Mesodermal cell (in vitro differentiated cells): ENCODE data around the gene CTIF.

Source experiments
- H3K27ac ChIP-seq: 2 replicates; pipeline ENCODE4 v1.7.0; 2013; ENCODE audit warnings: mild to moderate bottlenecking, low read depth, low read length, moderate library complexity; ENCODE audit not compliant: severe bottlenecking
- H3K36me3 ChIP-seq: 2 replicates; pipeline ENCODE4 v1.7.1; 2013; ENCODE audit warnings: mild to moderate bottlenecking, low read length, moderate library complexity; ENCODE audit not compliant: control insufficient read depth, insufficient read depth
- H3K4me1 ChIP-seq: one replicate; pipeline ENCODE4 v1.7.1; 2013; ENCODE audit warnings: mild to moderate bottlenecking, low read length; ENCODE audit not compliant: insufficient read depth, control insufficient read depth, poor library complexity, severe bottlenecking
- H3K4me3 ChIP-seq: 2 replicates; pipeline ENCODE4 v1.7.0; 2013; ENCODE audit warnings: low read length, control low read depth, mild to moderate bottlenecking; ENCODE audit not compliant: insufficient read depth, poor library complexity, severe bottlenecking; ENCODE audit errors: extremely low read depth
- H3K9me3 ChIP-seq: 2 replicates; pipeline ENCODE4 v1.7.1; 2013; ENCODE audit warnings: mild to moderate bottlenecking, low read length, moderate library complexity; ENCODE audit not compliant: control insufficient read depth
- WGBS, 2 experiments: methylation state at CpG; one replicate each; pipeline ENCODE4 v1.1.5; 2013; ENCODE audit warnings: missing lambda C conversion rate in 2 of 2; ENCODE audit not compliant: insufficient coverage in 2 of 2; 5-methylcytosine and 5-hydroxymethylcytosine counted together

Gene CTIF

DNA sequence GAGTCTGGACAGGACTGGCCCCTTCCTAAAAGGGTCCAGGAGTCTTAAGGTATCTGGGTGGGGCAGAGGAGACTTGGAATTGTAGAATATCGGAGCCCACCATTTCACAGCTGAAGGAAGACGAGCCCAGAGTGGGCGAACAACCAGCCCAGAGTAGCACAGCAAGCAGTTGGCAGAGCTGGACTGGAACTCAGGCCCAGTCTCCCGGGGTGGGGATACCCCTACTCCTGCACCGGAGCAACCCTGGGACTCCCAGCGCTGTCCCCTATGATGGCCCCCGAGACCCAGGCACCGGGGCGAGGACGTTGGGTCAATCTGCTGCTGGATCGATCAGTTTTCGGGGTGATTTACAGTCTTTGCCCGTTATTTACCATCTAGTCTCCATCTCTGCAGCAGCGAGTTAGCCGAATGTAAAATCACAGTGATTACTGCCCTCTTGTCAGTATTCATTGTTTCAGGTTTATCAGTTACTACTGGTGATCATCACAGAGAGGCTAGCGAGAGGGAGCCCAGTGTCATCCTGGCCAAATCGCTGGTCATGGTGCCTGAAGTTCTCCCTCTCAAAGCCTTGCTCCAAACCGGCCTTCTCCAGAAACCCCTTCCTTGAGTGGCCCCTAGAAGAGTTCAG, 336.6 kb downstream of the CTIF start:
- no peak overlapping the region for H3K27ac ChIP-seq
- WGBS, 2 experiments, result 94 to 96% methylated on average over 17 to 18 of the region's 18 CpGs

GRCh38 chr18:48875942-48876511, 337.2 kb downstream of the CTIF start:
- Histone ChIP-seq H3K27ac (no peak overlapping the region), H3K4me1 (peaks cover 38% of the 10 kb centered on the region), H3K9me3 (no peaks in the 10 kb centered on the region), H3K36me3 (no peaks in the 10 kb centered on the region), H3K4me3 (no peak overlapping the region)
- WGBS, 2 experiments, result 82 to 87% methylated on average over 13 to 14 of the region's 15 CpGs

More for the DNA sequence above, 336.6 kb downstream of the CTIF start:
- no peak overlapping the region for H3K4me3 ChIP-seq
- H3K9me3 ChIP-seq, result no peaks in the 10 kb centered on the region
- H3K36me3 ChIP-seq, result no peaks in the 10 kb centered on the region
- H3K4me1 ChIP-seq, result peaks cover 38% of the 10 kb centered on the region

DNA sequence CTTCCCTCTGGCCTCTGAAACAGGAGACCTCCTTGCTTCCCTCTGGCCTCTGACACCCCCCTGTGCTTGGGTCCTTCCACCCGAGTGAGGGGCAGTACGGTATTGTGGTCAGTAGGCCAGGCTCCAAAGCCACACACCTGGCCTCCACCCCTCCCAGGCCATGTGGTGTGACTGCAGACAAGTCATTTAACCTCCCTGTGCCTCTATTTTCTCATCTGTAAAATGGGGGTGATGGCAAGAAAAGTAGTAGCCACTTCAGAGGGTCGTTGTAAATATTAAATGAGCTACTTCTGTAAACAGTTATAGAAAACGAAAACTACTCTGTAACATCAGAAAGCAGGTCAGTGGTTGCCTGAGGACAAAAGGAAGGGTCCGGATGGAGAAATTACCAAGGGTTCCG, 337.8 kb downstream of the CTIF start:
- Histone ChIP-seq H3K4me1 (peaks cover 38% of the 10 kb centered on the region), H3K36me3 (no peaks in the 10 kb centered on the region), H3K4me3 (no peak overlapping the region), H3K27ac (no peak overlapping the region), H3K9me3 (no peaks in the 10 kb centered on the region)
- WGBS, 2 experiments, result 93% methylated on average over 3 of the region's 6 CpGs; no CpG with 5 or more reads in 1 of the 2 experiments

DNA sequence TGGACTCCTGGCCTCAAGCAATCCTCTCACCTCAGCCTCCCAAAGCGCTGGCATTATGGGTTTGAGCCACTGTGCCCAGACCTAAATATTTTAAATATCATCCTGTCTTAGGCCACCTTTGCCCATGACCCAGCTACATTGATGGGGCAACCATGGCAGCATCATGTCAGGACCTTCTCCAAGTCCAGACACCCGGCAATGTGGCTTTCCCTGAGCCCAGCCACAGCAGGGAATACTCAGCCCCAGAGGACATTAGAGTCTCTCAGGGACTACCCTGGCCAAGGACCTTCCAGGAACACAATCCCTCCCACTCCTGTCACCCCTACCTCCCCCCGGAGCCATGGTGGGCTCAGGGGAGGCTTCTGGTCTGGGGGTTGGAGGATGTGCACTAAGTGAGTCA, 339.1 kb downstream of the CTIF start:
- Histone ChIP-seq H3K9me3 (no peaks in the 10 kb centered on the region), H3K4me1 (peaks cover 28% of the 10 kb centered on the region), H3K36me3 (no peaks in the 10 kb centered on the region), H3K27ac (no peak overlapping the region), H3K4me3 (no peak overlapping the region)
- WGBS, 2 experiments, result 93 to 100% methylated on average over 2 of the region's 3 CpGs

DNA sequence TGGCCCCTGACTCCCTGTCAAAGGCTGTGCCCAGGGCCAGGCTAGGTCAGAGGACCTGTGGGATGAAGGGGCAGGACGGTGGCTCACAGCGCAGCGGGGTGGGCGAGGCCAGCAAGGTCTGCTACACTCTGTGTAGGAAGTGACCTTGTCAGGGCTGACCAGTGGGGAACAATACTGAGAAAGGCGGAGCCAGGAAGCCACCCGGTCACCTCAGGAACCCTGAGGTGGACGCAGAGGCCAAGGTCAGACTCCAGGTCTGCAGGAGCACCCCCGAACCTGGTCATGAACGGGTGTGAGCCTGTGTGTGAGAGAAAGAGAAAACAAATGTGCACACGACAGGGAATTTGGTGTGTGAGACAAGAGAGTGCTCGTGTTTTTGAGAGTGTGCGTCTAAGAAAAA, 339.6 kb downstream of the CTIF start:
- Histone ChIP-seq H3K9me3 (no peaks in the 10 kb centered on the region), H3K36me3 (no peaks in the 10 kb centered on the region), H3K4me3 (no peak overlapping the region), H3K27ac (no peak overlapping the region), H3K4me1 (peaks cover 23% of the 10 kb centered on the region)
- WGBS, 2 experiments, result 90 to 96% methylated on average over 9 to 12 of the region's 12 CpGs

DNA sequence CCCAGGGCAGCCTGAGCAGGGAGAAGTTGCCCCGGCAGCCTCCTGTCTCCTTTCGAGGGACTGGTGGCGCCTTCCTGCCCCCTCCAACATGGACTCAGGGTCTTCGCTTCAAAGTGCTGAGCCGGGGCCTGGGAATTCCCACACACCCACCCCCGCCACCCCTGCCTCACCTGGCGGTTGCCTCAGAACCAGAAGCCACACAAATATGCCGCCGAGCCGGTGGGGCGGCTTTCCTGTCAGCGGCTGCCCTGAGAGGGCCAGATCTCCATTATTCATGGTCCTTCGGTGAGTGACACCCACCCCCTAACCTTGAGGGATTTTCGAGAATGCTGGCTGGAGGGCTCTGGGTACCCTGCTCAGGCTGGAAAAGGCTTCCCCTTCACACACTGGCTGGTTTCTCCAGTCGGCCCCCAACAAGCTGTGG, 340.2 kb downstream of the CTIF start:
- WGBS, 2 experiments, result 76 to 88% methylated on average over 9 to 13 of the region's 15 CpGs
- Histone ChIP-seq H3K9me3 (no peaks in the 10 kb centered on the region), H3K27ac (no peak overlapping the region)

DNA sequence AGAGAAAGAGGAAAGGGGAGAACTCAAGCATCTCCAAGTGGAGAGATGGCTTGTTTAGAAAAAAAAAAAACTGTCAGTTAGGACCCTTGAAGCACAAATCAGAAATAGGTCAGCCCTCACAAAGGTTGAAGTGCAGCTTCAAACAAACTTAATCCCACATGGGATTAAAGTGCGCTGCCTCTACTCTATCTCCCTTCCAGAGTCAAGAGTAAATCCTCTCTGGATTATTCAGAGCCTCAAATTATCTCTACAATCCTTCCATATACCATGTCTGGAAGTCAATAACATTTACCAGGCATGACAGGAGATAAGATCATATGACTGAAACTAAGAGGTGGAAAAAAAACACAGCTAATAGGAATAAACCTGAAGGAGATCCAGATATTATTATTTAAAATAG, 342.1 kb downstream of the CTIF start:
- Histone ChIP-seq H3K36me3 (no peaks in the 10 kb centered on the region), H3K4me1 (peaks cover 21% of the 10 kb centered on the region), H3K27ac (no peak overlapping the region), H3K9me3 (no peaks in the 10 kb centered on the region), H3K4me3 (no peak overlapping the region)
- 100% methylated on average over 1 of the region's 1 CpG for WGBS, 2 experiments

More for the DNA sequence above, 340.2 kb downstream of the CTIF start:
- Histone ChIP-seq H3K4me3 (no peak overlapping the region), H3K36me3 (no peaks in the 10 kb centered on the region), H3K4me1 (peaks cover 22% of the 10 kb centered on the region)

- Histone ChIP-seq H3K27ac (no peak overlapping the region), H3K4me3 (no peak overlapping the region), H3K36me3 (no peaks in the 10 kb centered on the region), H3K9me3 (no peaks in the 10 kb centered on the region), H3K4me1 (peaks cover 21% of the 10 kb centered on the region)
- 89 to 91% methylated on average over 3 to 4 of the region's 4 CpGs for WGBS, 2 experiments
Observed at GRCh38 chr18:48882379-48882778, 343.5 kb downstream of the CTIF start.

DNA sequence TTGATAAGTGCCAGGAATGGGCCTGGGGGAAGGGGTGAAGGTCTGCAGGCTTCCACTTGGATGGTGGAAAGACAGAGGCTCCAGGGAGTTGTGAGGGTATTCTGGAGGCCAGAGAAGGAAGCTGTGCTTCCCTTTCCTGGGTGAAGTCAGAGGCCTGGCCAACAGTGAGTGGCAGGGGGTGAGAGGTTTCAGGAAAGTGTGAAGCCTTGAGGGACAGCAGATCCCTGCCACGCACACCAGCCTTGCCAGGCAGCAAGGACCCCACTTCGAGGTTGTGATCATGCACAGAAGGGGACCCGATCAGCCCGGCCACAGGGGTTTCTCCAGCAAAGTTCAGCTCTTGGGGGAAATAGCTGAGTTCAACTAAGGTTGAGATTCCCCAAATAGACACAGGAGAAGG, 345.5 kb downstream of the CTIF start:
- H3K4me1 ChIP-seq, result peaks cover 9% of the 10 kb centered on the region
- no peaks in the 10 kb centered on the region for H3K36me3 ChIP-seq
- no peak overlapping the region for H3K27ac ChIP-seq
- H3K9me3 ChIP-seq, result no peaks in the 10 kb centered on the region
- H3K4me3 ChIP-seq, result no peak overlapping the region
- WGBS, 2 experiments, result 98 to 100% methylated on average over 4 of the region's 4 CpGs

DNA sequence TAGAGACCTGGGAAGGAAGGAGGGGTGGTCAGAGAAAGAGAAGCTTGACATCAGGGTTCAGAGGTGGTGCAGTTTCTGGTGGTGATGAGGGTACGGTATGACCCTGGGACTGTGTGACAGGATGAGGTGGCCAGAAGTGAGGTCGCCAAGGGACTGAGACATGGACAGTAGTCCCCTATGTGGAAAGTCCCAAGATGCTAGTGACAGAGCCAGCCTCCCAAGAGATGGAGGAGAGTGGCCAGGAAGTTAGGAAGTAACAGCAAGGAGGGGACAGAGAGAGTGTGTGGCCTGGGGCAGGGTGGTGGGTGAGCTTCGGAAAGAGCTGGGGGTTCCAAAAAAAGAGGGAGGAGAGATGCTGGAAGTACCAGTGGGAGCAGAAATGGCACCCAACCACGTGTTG, 345.9 kb downstream of the CTIF start:
- WGBS, 2 experiments, result 86 to 92% methylated on average over 4 of the region's 4 CpGs

GRCh38 chr18:48885266-48885923, 346.6 kb downstream of the CTIF start:
- Histone ChIP-seq H3K27ac (no peak overlapping the region), H3K36me3 (no peaks in the 10 kb centered on the region), H3K4me3 (no peak overlapping the region), H3K9me3 (no peaks in the 10 kb centered on the region), H3K4me1 (peaks cover 7% of the 10 kb centered on the region)
- 92 to 95% methylated on average over 5 to 7 of the region's 11 CpGs for WGBS, 2 experiments

More for the DNA sequence above, 345.9 kb downstream of the CTIF start:
- Histone ChIP-seq H3K9me3 (no peaks in the 10 kb centered on the region), H3K27ac (no peak overlapping the region), H3K4me1 (peaks cover 7% of the 10 kb centered on the region), H3K4me3 (no peak overlapping the region), H3K36me3 (no peaks in the 10 kb centered on the region)
